ENCODE data around the gene HTR1D.
"Not testable (repeated sequence)": the region's sequence is repeated elsewhere in the genome, so short reads cannot be mapped to it uniquely, and the experiment has no call there.

HTR1D gene

GRCh38 chr1:23217421-23218115 is at the start of gene HTR1D:
Gene HTR1D, minus strand, starts transcription at chr1:23217502. Its CDS starts 23,283 bp downstream, at chr1:23194219.
- DNase-seq (ENCODE audit: low spot score) = peak; percentile 55

GRCh38 chr1:23263380-23263887 is 46.1 kb upstream of the HTR1D start:
- no peak for DNase-seq (ENCODE audit: low spot score)

DNA sequence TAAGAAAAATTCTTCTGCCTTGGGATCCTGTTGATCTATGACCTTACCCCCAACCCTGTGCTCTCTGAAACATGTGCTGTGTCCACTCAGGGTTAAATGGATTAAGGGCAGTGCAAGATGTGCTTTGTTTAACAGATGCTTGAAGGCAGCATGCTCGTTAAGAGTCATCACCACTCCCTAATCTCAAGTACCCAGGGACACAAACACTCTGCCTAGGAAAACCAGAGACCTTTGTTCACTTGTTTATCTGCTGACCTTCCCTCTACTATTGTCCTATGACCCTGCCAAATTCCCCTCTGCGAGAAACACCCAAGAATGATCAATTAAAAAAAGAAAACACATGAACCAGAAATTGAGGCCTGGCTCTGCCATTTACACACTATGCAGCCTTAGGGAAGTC is 40.8 kb upstream of the HTR1D start:
- not testable (repeated sequence) for DNase-seq (ENCODE audit: low spot score)

- not testable (repeated sequence) for DNase-seq (ENCODE audit: low spot score)
Measured at GRCh38 chr1:23257371-23257770, 40.1 kb upstream of the HTR1D start.

DNA sequence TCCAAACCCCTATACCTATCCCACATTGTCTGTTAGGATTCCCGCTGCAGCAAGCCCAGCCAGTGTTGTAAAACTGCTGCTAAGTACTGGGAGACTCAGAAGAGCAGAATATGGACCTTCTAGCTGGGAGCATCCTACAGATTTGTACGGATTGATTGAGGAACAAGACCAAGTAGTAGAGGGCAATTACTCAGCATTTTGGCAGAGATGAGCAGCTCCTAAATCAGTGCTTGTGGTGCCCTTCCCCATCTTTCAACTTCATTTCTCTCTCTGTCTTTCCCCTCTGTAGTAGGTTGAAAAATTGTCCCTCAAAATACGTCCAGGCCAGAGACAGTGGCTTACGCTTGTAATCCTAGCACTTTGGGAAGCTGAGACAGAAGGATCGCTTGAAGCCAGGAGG is 37.3 kb upstream of the HTR1D start:
- no peak for DNase-seq (ENCODE audit: low spot score)

- DNase-seq (ENCODE audit: low spot score) = no peak
Measured at GRCh38 chr1:23251812-23252211, 34.5 kb upstream of the HTR1D start.

DNA sequence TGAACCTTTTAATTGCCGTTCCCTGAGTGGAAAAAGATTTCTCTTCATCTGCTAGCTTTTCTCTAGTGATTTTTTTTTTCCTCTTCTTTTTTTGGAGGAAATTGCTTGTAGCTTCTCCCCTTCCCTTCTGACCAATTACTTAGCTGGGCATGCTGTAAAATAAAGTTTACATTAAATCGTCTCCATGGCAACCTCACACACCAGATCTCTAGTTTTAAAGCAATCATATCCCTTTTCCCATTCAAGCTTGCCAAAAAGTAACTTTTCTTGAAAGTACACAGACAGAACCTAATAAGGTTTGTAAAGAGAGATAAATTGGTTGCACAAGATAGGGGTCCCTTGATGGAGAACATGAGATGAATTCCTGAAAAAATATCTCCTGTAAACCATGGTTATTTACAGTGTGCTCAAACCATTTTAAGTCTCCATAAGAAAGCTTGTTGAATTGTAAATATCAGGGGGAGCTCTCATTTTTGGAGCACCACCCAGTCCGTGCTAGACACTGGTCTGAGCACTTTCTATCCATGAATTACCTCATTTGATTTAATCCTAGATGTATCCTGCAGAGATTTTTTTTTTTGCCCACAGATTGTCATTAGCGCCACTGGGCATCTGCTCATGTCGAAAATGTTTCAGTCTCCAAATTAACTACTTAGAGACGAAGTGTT is 32.6 kb upstream of the HTR1D start:
- no peak for DNase-seq (ENCODE audit: low spot score)

DNA sequence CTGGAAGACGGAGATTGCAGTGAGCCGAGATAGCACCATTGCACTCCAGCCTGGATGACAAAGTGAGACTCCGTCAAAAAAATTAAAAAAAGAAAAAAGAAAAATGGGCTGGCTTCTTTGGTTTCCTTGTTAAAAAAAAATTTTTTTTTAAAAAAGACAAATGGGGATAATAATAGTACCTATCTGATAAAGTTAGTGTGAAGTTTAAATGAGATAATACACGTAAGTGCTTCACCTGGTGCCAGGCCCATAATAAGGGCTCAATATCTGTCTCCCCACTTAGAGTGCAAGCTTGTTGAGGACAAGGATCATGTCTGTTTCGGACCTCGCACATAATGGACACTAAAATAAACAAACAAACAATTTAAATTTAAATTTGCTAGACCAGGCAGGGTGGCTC is 30.0 kb upstream of the HTR1D start:
- no peak for DNase-seq (ENCODE audit: low spot score)

DNA sequence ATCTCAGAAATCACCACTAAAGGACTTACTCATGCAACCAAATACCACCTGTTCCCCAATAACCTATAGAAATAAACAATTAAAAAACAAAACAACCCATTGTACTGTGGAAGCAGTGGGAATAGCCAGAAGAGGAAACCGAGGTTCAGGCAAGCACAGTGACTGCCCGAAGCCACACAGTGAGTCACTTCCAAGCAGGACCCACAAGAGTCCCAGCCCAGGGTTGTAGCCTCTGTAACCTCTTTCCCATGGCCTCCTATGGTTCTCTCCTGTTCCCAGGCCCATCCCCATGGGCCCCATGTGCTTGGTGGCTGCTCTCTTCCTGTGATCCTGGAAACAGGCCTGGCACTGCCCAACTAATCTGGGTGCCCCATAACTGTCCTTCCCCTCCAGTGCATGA is 29.0 kb upstream of the HTR1D start:
- no peak for DNase-seq (ENCODE audit: low spot score)

- no peak for DNase-seq (ENCODE audit: low spot score)
Measured at GRCh38 chr1:23244256-23244761, 27.0 kb upstream of the HTR1D start.

DNA sequence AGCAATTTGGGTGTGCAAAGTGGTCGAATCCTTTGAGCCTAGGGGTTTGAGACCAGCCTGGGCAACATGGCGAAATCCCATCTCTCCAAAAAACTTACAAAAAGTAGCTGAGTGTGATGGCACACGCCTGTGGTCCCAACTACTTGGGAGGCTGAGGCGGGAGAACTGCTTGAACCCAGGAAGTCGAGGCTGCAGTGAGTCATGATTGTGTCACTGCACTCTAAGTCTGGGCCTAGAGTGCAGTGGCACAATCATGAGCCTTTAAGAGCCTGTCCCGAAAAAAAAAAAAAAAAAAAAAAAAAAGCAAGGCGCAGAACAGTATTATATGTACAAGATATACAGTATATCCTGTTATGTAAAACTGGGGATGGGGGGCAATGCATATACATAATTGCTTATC is 25.1 kb upstream of the HTR1D start:
- DNase-seq (ENCODE audit: low spot score) = no peak

GRCh38 chr1:23239638-23240295 is 22.5 kb upstream of the HTR1D start:
- DNase-seq (ENCODE audit: low spot score) = no peak

- no peak for DNase-seq (ENCODE audit: low spot score)
Measured at GRCh38 chr1:23238565-23238964, 21.3 kb upstream of the HTR1D start.

GRCh38 chr1:23237508-23237907 is 20.2 kb upstream of the HTR1D start:
- DNase-seq (ENCODE audit: low spot score) = no peak

DNA sequence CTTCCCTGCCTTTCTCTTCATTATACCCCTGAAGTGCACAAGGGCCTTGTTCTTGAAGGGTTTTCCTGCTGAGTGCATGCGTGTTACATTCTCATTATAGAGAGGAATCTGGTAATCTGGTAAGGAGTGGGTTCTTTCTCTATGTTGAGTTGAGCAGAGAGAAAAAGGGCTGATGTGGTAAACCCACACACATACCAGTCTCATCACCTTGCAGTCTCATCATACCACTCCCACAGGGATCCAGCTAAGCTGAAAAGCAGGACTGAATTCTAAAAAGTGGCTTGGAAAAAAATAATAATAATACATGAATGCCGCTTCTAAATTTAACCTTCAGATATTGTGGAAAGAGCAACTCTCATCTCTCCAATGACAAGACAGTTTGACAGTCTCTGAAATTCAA is 10.5 kb upstream of the HTR1D start:
- no peak for DNase-seq (ENCODE audit: low spot score)

DNA sequence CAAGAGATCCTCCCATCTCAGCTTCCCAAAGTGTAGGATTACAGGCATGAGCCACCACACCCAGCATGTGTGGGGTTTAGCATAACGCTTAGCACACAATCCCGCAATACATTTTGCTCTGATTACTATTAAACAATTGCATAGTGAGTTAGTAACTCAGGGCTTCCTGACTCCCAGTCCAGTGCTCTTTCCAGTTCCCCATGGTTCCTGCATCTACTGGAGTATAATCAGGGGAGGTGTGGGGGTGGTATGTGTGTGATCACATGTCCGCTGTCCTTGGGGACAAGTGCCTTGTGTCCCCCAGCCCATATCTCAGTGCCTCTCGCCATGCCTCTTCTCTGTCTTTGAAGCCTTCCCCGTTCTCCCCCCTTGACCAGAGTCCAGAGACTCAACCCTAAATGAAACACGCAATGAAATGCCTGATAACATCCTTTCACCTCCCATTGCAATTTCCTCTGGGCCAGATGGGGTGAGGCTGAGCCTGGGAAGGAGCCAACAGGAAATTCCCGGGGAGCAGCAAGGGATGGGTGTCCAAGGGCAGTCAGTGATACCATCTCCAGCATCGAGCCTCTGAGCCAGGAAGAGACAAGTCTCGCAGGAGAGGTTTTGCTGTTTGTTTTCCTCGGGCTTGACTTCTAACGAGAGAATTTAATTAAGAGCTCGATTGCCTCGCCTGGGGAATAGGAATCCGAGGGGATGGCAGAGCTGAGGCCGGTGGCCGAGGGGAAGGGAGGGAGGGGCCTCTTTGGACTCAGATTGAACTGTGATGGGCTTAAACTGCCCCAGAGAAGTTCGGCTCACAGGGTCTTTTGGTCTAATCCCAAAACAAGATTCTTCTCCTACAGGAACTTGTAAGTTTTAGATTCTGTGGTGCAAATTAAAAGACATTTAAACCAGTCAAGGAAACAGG is 7.7 kb upstream of the HTR1D start:
- peak; percentile 91 for DNase-seq (ENCODE audit: low spot score)

GRCh38 chr1:23223963-23224362 is 6.7 kb upstream of the HTR1D start:
- DNase-seq (ENCODE audit: low spot score) = not testable (repeated sequence)

GRCh38 chr1:23223490-23223951 is 6.2 kb upstream of the HTR1D start:
- not testable (repeated sequence) for DNase-seq (ENCODE audit: low spot score)

GRCh38 chr1:23222742-23223141 is 5.4 kb upstream of the HTR1D start:
- DNase-seq (ENCODE audit: low spot score) = no peak

DNA sequence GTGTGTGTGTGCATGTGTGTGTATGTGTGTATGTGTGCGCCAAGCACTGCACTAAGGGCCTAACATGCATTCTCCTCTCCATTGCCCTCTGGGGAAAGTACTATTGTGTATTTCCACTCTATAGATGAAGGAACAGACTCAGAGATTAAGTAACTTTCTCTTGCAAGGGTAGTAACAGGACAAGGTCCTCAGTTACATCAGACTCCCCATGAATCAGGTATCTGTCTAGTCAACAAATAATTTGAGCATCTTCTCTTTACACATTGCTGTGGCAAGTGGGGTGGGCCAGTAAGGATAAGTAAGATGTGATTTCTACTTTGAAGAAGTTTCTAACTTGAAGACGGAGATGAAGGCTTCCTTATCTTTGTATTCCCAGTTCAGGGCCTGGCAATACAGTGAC is 5.0 kb upstream of the HTR1D start:
- DNase-seq (ENCODE audit: low spot score) = no peak

- DNase-seq (ENCODE audit: low spot score) = no peak
Measured at GRCh38 chr1:23221107-23221506, 3.8 kb upstream of the HTR1D start.
